K562 (cell line): ENCODE data around the gene GCG. TPM values are rescaled to one million over a fixed set of nuclear protein-coding genes. Genes with fewer than 3 reads are reported as not detected.

ENCODE experiments used
- ATAC-seq: fragments of 200-7000 bp; cut with Tn5 transposase; 3 replicates; pipeline ENCODE4 v1.9.1; 2020; ENCODE audit warnings: moderate library complexity
- BruUV-seq: library from RNA; stranded (reverse); fragments of 400-500 nt; replicated peaks from 2 replicates; lab custom pipeline; 2021; lab: Mats Ljungman, UMichigan
- CTCF ChIA-PET: fragments of 300-600 bp; formaldehyde crosslinking; extraction: SDS; loops from one replicate; lab custom pipeline; 2021; ENCODE audit warnings: low intra/inter-chr PET ratio; lab: Yijun Ruan, JAX
- POLR2A ChIA-PET: fragments of 300-600, 350-650 bp; sonication (Branson Sonifier 250); formaldehyde crosslinking; extraction: SDS; loops from one replicate; lab custom pipeline; 2021; ENCODE audit warnings: antibody characterized with exemption, inconsistent platforms; lab: Yijun Ruan, JAX
- DNase-seq, 4 experiments: peaks; one replicate each; pipeline versions ENCODE4 v3.0.0 to v3.0.0-alpha.2; 2011 to 2018; ENCODE audit warnings: low spot score in 3 of 4, mixed read lengths in 3 of 4; ENCODE audit errors: extremely low read depth in 1 of 4
- FAIRE-seq: peaks from 2 replicates; lab custom pipeline; 2011; peaks lifted over from hg19 to GRCh38; lab: Jason Lieb, UNC
- H2AFZ ChIP-seq: 2 replicates; pipeline ENCODE4 v1.6.0; 2011; ENCODE audit warnings: low read depth, low read length, control low read depth, inconsistent platforms
- H3K27ac ChIP-seq: fragments of 200-600 bp; 3 replicates; pipeline ENCODE4 v1.8.0; 2011; ENCODE audit warnings: low read depth, mild to moderate bottlenecking, control low read depth, inconsistent platforms, low read length, moderate library complexity, mixed read lengths; ENCODE audit errors: extremely low read depth
- H3K27me3 ChIP-seq, 2 experiments: fragments of 300-600 bp in 1 of 2; 2 replicates in 1 of 2; 3 replicates in 1 of 2; pipeline versions ENCODE4 v1.6.0 to v1.8.0; 2011; ENCODE audit warnings: inconsistent platforms in 2 of 2, low read length in 2 of 2, mild to moderate bottlenecking in 1 of 2, mixed read lengths in 1 of 2, moderate library complexity in 1 of 2; ENCODE audit not compliant: control insufficient read depth in 2 of 2, insufficient read depth in 2 of 2
- H3K36me3 ChIP-seq: fragments of 300-600 bp; 3 replicates; pipeline ENCODE4 v1.8.0; 2011; ENCODE audit warnings: mild to moderate bottlenecking, low read length, inconsistent platforms; ENCODE audit not compliant: control insufficient read depth, insufficient read depth
- H3K4me1 ChIP-seq, 2 experiments: fragments of 200-600 bp in 1 of 2; replicated peaks in 1 of 2; 2 replicates in 1 of 2; 3 replicates in 1 of 2; pipeline versions ENCODE4 v1.5.1 to v1.8.0; 2011; ENCODE audit warnings: inconsistent platforms in 2 of 2, low read length in 2 of 2, mild to moderate bottlenecking in 1 of 2, mixed read lengths in 1 of 2, moderate library complexity in 1 of 2; ENCODE audit not compliant: control insufficient read depth in 2 of 2, insufficient read depth in 2 of 2
- H3K4me2 ChIP-seq: 2 replicates; pipeline ENCODE4 v1.6.1; 2011; ENCODE audit warnings: low read length, control low read depth, inconsistent platforms, mixed read lengths; ENCODE audit not compliant: insufficient read depth
- H3K4me3 ChIP-seq: fragments of 200-600 bp; sonication (generic), shearing (Covaris generic); 2 replicates; pipeline ENCODE4 v1.5.1; 2016; ENCODE audit warnings: control low read depth, inconsistent platforms
- H3K79me2 ChIP-seq: fragments of 200-600 bp; 3 replicates; pipeline ENCODE4 v1.8.0; 2011; ENCODE audit warnings: low read length, inconsistent platforms; ENCODE audit not compliant: control insufficient read depth, insufficient read depth
- H3K9ac ChIP-seq, 2 experiments: 2 replicates each; pipeline versions ENCODE4 v1.6.0 to v1.6.1; 2011; ENCODE audit warnings: low read depth in 2 of 2, low read length in 2 of 2, control low read depth in 1 of 2, inconsistent platforms in 1 of 2, mild to moderate bottlenecking in 1 of 2, mixed read lengths in 1 of 2; ENCODE audit not compliant: insufficient read depth in 1 of 2
- H3K9me1 ChIP-seq: one replicate; pipeline ENCODE4 v1.6.0; 2011; ENCODE audit warnings: inconsistent platforms, mild to moderate bottlenecking, low read length, moderate library complexity; ENCODE audit not compliant: control insufficient read depth, insufficient read depth
- H3K9me3 ChIP-seq: replicated peaks from 2 replicates; pipeline ENCODE4 v1.5.1; 2011; ENCODE audit warnings: low read depth, low read length, inconsistent platforms; ENCODE audit not compliant: control insufficient read depth, insufficient read depth
- H4K20me1 ChIP-seq: replicated peaks from 2 replicates; pipeline ENCODE4 v1.6.1; 2011; ENCODE audit warnings: low read length, inconsistent platforms, mixed read lengths; ENCODE audit not compliant: control insufficient read depth, insufficient read depth
- NFIC ChIP-seq: fragments of 450-650 bp; IDR thresholded peaks from 2 replicates; pipeline ENCODE4 v1.6.1; 2017; ENCODE audit warnings: mild to moderate bottlenecking, inconsistent platforms
- NFIX ChIP-seq: fragments of 250-450 bp; sonication (Bioruptor Pico); IDR thresholded peaks from 2 replicates; pipeline ENCODE4 v1.4.0; 2020; ENCODE audit warnings: low read depth, mild to moderate bottlenecking, moderate library complexity
- NR2C2 ChIP-seq, 2 experiments: fragments of 200-800 bp in 1 of 2; sonication (Bioruptor generic) in 1 of 2; sonication (generic) in 1 of 2; formaldehyde crosslinking in 1 of 2; IDR thresholded peaks; 2 replicates each; pipeline versions ENCODE4 v1.6.1 to v1.8.0; 2016 to 2022; ENCODE audit warnings: mild to moderate bottlenecking in 1 of 2, missing compliant biosample characterization in 1 of 2, missing genetic modification characterization in 1 of 2, missing genetic modification reagents in 1 of 2
- TBP ChIP-seq: optimal IDR thresholded peaks from 2 replicates; pipeline ENCODE3; 2011; ENCODE audit warnings: low read depth, low read length, improper control_type of control experiment
- ZBTB1 ChIP-seq: sonication (generic); formaldehyde crosslinking; IDR thresholded peaks from 2 replicates; pipeline ENCODE4 v1.8.1; 2023; ENCODE audit warnings: missing genetic modification reagents, low read depth, mild to moderate bottlenecking, borderline replicate concordance
- WGBS: fragments of 100-300 bp; shearing (Covaris generic); methylation state at CpG from one replicate; pipeline ENCODE4 v1.1.6; 2016; ENCODE audit warnings: low coverage, mixed read lengths; ENCODE audit not compliant: insufficient coverage; ENCODE audit errors: missing lambda C conversion rate; 5-methylcytosine and 5-hydroxymethylcytosine counted together
- in situ Hi-C: fragments of 300-500 bp; cut with MboI; formaldehyde crosslinking; loops from 4 replicates; pipeline ENCODE4 v1.15.0; 2018; ENCODE audit warnings: inconsistent platforms, mixed read lengths
- intact Hi-C: fragments of 100-400 bp; cut with micrococcal nuclease; formaldehyde crosslinking; loops from 2 replicates; pipeline ENCODE4 v1.14.2; 2022
- polyA plus RNA-seq, 8 experiments: library from polyadenylated mRNA; depleted of rRNA in 4 of 8; stranded (reverse) in 5 of 8; unstranded in 3 of 8; fragments of >200 nt; fragmentation: Nextera tagmentation in 2 of 8; fragmentation: Illumina TruSeq in 1 of 8; extraction: Ambion mirVana in 2 of 8; extraction: Trizol in 1 of 8; gene quantifications; 2 replicates each; pipeline versions ENCODE4 v1.2.1 to v1.2.3, GENCODE V29; 2011 to 2014; ENCODE audit warnings: inconsistent platforms in 1 of 8, missing spikeins in 1 of 8
- total RNA-seq, 7 experiments: library from RNA; depleted of rRNA in 6 of 7; stranded (reverse); fragments of >200 nt in 6 of 7; fragmentation: Illumina TruSeq in 2 of 7; extraction: Trizol in 2 of 7; gene quantifications; 2 replicates each; pipeline versions ENCODE4 v1.2.1 to v1.2.3, GENCODE V29; 2011 to 2021; ENCODE audit warnings: low replicate concordance in 1 of 7
- TF ChIP-seq, protein P1 (sequence below): sonication (generic); formaldehyde crosslinking; IDR thresholded peaks from 2 replicates; pipeline ENCODE4 v1.8.0; 2023; ENCODE audit warnings: missing genetic modification reagents, mild to moderate bottlenecking, borderline replicate concordance

GCG gene
- total and polyA plus RNA-seq, 9 of the 15 experiments (the other 6 are each of a cell fraction or from before 2014, with no cell fraction given) = not detected

DNA sequence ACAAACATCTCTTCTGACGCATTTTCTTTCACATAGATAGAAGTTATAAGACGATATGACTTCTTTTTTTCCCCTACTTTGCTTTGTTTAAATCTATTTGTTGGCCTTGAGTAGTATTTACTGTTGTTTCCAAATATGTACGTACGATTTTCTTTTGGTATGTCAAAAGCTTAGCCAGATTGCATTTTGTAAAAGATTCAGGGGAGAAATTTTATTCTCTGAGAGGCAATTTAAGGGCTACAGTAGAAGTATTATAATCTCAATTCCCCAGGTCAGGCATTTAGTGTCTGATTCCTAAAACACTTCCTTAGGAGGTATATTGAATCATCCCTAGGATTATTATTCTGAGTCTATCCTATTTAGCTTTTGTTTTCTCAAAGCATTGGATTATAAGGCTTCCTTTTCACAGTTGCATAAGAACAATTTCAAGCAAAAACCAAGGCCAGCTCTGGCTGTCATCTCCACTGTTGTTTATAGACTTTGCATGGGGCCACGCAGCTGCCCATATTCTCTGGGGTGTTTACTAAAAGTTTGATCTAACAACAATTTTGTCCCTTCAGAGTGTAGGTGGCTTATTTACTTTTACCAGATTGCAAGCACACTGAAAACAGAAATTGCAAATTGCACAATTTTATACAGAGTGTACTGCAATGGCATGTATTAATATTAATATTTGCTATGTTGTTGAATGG, 33.6 kb upstream of the GCG start (continued):
- TF ChIP-seq, protein P1, sequence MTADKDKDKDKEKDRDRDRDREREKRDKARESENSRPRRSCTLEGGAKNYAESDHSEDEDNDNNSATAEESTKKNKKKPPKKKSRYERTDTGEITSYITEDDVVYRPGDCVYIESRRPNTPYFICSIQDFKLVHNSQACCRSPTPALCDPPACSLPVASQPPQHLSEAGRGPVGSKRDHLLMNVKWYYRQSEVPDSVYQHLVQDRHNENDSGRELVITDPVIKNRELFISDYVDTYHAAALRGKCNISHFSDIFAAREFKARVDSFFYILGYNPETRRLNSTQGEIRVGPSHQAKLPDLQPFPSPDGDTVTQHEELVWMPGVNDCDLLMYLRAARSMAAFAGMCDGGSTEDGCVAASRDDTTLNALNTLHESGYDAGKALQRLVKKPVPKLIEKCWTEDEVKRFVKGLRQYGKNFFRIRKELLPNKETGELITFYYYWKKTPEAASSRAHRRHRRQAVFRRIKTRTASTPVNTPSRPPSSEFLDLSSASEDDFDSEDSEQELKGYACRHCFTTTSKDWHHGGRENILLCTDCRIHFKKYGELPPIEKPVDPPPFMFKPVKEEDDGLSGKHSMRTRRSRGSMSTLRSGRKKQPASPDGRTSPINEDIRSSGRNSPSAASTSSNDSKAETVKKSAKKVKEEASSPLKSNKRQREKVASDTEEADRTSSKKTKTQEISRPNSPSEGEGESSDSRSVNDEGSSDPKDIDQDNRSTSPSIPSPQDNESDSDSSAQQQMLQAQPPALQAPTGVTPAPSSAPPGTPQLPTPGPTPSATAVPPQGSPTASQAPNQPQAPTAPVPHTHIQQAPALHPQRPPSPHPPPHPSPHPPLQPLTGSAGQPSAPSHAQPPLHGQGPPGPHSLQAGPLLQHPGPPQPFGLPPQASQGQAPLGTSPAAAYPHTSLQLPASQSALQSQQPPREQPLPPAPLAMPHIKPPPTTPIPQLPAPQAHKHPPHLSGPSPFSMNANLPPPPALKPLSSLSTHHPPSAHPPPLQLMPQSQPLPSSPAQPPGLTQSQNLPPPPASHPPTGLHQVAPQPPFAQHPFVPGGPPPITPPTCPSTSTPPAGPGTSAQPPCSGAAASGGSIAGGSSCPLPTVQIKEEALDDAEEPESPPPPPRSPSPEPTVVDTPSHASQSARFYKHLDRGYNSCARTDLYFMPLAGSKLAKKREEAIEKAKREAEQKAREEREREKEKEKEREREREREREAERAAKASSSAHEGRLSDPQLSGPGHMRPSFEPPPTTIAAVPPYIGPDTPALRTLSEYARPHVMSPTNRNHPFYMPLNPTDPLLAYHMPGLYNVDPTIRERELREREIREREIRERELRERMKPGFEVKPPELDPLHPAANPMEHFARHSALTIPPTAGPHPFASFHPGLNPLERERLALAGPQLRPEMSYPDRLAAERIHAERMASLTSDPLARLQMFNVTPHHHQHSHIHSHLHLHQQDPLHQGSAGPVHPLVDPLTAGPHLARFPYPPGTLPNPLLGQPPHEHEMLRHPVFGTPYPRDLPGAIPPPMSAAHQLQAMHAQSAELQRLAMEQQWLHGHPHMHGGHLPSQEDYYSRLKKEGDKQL (CRISPR knock-in tag) = no peak

DNA sequence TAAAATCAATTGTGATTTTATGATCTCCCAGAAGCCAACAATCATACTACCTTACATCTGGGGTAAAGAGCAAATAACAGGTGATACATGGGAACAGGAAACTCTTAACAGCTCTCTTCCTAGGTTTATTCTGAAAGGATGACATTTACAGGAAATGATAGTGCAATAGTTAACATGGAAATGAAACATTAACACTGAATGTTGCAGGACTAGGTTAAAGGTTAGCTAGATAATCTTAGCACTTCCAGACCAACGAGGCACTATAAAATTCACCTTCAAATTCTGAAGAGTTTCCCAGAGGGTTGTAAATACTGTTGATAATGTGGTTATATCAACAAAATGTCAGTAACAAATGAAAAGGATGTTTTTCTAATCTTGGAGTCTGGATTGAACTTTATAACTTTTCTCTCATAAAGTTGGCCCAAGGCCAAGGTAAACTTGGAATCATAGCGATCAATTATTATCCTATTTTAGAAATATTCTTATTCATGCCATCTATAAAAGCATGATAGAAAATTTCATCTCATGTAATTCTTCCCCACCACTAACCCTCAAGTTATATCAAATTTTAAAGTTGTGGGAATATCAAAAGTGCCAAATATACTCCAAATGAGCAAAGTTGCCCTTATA, 32.9 kb upstream of the GCG start:
- Histone ChIP-seq H3K4me1 (no peaks in the 10 kb centered on the region), H2AFZ (no peak overlapping the region), H3K4me2 (no peak overlapping the region), H3K9me3 (no peaks in the 10 kb centered on the region), H3K9me1 (no peaks in the 10 kb centered on the region), H3K4me3 (no peak overlapping the region), H4K20me1 (no peaks in the 10 kb centered on the region), H3K9ac (no peak overlapping the region), H3K27ac (no peak overlapping the region), H3K79me2 (no peaks in the 10 kb centered on the region), H3K27me3 (no peaks in the 10 kb centered on the region), H3K36me3 (no peaks in the 10 kb centered on the region)
- WGBS = 0% methylated on average over 2 of the region's 2 CpGs
- in situ Hi-C loops (no loop called here), intact Hi-C loops (no loop called here)
- POLR2A ChIA-PET = no interaction called here
- FAIRE-seq = no peak
- BruUV-seq = no TSS peak
- no peak for DNase-seq
- TF ChIP-seq ZBTB1 (CRISPR knock-in tag) (no peak), TBP (no peak), NFIC (peak; percentile 69), NR2C2 (CRISPR knock-in tag; IDR thresholded peaks at IDR 0.05) (no peak), NR2C2 (tag; IDR thresholded peaks at IDR 0.05) (no peak), NFIX (peak; percentile 46; the same call in 1 of the 2 replicates)
- CTCF ChIA-PET = no interaction called here
- no peak for ATAC-seq
